Measurements from ENCODE around the gene KCNJ6. TPM values are rescaled to one million over a fixed set of nuclear protein-coding genes. Genes with fewer than 3 reads are reported as not detected.
"Not testable (repeated sequence)": the region's sequence is repeated elsewhere in the genome, so short reads cannot be mapped to it uniquely, and the experiment has no call there.

Gene KCNJ6
- total RNA-seq, 2 experiments from 2014 or later, result not detected

DNA sequence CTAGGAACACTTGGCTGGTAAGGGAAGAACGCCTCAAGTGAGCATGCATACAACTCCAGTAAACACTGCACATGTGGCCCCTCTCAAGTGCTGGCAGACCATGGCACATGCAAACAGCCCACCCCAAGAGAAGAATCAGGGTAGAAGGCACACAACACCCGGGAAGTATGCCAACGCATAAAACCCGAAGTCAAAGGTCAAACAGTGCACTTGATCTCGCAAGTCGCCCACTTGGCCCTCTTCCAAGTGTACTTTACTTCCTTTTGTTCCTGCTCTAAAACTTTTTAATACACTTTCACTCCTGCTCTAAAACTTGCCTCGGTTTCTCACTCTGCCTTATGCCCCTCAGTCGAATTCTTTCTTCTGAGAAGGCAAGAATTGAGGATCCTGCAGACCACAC lies 4.0 kb upstream of the KCNJ6 start:
- H3K4me1 Mint-ChIP-seq; H3K36me3 Mint-ChIP-seq; H3K27ac Mint-ChIP-seq; POLR2A ChIA-PET; DNase-seq; H3K9me3 Mint-ChIP-seq; H3K4me3 Mint-ChIP-seq; ATAC-seq (ENCODE audit: low read depth): not testable (repeated sequence)
- H3K27me3 Mint-ChIP-seq, result peaks cover 34% of the 10 kb centered on the region

DNA sequence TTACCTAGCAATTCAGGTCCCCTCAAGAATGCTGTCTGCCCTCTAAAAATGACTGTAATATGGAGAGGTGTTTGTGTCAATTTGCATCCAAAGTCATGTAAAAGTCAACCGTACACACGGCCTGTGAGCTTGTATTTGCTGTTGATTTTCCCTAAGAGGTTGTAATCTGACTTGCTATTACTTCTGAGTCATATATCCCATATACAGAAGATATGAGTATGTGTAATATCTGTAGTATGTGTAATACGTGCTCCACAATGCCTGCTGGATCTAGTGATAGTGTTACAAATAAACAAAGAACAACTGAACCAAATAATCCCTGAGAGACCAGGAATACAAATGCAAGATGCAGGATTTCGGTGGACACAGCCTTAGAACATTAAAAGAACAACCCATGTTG lies 1.4 kb upstream of the KCNJ6 start:
- DNase-seq, result no peak
- Mint-ChIP-seq H3K36me3 (peaks cover 3% of the 10 kb centered on the region), H3K27me3 (peaks cover 44% of the 10 kb centered on the region), H3K4me3 (no peak overlapping the region), H3K4me1 (no peaks in the 10 kb centered on the region), H3K27ac (no peak overlapping the region), H3K9me3 (no peaks in the 10 kb centered on the region)
- no peak for ATAC-seq (ENCODE audit: low read depth)
- POLR2A ChIA-PET, result no interaction called here

DNA sequence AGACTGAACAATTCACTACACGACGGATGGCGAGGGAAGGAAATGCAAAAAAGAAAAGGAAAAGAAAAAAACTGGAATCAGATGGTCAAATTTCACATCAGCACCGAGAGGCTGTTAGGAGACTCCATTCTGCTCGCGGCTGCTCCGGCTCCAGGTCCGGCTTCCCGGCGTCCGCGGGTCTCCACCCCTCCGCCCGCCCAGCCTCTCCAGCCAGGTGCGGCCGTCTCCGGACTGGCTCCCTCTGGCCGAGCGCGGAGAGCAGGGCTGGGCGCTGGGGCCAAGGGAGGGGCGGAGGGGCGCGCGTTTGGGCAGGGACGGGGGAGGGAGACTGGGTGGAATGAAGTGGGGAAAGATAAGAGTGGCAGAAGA lies 332 bp downstream of the KCNJ6 start:
- no peak overlapping the region for H3K27ac Mint-ChIP-seq
- H3K4me3 Mint-ChIP-seq, result no peak overlapping the region
- H3K27me3 Mint-ChIP-seq, result peaks cover 54% of the 10 kb centered on the region
- no peaks in the 10 kb centered on the region for H3K9me3 Mint-ChIP-seq
- H3K4me1 Mint-ChIP-seq, result no peaks in the 10 kb centered on the region
- no peak for DNase-seq
- POLR2A ChIA-PET, result no interaction called here
- ATAC-seq (ENCODE audit: low read depth), result no peak
- H3K36me3 Mint-ChIP-seq, result peaks cover 3% of the 10 kb centered on the region

DNA sequence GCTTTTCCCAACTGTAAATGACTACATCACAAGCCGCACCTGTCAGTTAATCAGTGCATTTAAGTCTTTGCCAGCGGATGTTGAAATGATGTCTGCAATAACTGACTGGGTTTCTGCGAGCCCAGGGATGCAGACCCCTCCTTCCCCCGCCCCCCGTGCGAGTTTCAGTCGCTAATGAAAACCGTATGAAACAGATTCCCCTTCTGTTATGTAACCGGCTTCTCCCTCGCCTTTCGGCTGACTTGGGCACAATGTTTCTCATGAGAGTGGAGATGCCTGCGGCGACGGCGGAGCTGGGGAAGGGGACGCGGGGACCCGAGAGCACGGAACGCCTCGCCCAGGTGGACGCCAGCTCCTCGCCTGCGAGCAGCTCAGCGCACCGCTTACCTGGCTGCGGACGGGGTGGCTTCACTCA lies 753 bp downstream of the KCNJ6 start:
- Mint-ChIP-seq H3K27ac (no peak overlapping the region), H3K36me3 (peaks cover 3% of the 10 kb centered on the region), H3K4me1 (no peaks in the 10 kb centered on the region), H3K27me3 (peaks cover 58% of the 10 kb centered on the region), H3K9me3 (no peaks in the 10 kb centered on the region), H3K4me3 (no peak overlapping the region)
- no peak for ATAC-seq (ENCODE audit: low read depth)
- DNase-seq, result no peak
- POLR2A ChIA-PET, result no interaction called here

DNA sequence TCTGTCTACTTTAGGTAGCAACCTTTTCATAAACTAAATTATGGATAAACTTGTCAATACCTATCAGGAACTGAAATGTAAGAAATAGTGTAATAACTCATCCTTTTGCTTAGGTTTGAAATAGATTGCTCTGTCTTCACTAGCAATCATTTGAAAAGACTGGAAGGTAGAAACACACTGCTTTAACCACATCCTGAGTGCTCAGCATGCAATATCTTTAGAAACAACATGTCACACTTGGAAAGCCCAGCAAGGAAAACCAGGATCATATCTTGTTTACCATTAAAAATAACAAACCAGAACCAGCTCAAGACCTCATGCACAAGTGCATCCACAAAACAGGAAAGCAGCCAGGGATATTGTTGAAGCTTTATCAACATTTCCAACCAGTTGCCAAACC lies 3.6 kb downstream of the KCNJ6 start:
- DNase-seq (no peak), ATAC-seq (ENCODE audit: low read depth) (no peak)
- Mint-ChIP-seq H3K27ac (no peak overlapping the region), H3K36me3 (peaks cover 3% of the 10 kb centered on the region), H3K4me1 (no peaks in the 10 kb centered on the region), H3K27me3 (peaks cover 48% of the 10 kb centered on the region), H3K9me3 (no peaks in the 10 kb centered on the region), H3K4me3 (no peak overlapping the region)
- POLR2A ChIA-PET, result no interaction called here

DNA sequence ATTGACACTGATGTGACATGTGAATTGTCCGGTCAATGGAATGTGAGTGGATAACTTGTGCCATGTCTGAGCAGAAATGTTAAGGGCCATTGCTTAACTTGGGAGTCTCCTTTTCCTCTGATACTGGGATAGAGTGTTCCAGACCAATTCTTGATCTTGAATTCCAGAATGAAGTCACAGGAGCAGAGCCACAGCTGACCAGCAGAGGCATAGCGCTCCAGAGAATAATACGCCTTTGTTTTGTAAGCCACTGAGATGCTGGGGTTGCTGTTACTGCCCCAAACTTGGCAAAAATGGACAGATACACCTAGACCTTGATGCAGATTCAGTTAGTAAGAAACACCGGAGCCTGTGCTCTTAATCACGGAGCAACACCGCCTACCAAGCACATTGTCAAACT lies 6.3 kb downstream of the KCNJ6 start:
- H3K27ac Mint-ChIP-seq, result no peak overlapping the region
- ATAC-seq (ENCODE audit: low read depth), result no peak
- peaks cover 28% of the 10 kb centered on the region for H3K27me3 Mint-ChIP-seq

DNA sequence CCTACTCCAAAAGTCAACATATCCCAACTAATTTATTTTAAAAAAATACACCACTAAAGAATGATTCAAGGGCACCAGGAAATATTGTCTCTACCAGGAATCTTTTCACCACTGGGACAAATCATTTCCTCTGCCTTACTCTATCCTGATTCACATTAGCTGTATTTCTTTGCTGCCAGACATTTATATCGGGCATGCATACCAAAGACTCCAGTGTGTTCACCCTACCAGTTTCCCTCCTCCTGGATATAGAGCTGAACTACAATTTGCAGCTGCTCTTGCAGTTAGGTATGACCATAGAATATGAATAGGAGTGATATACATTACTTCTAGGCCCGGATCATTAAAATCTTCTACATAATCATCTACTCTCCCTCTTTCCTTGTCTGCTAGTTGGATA lies 7.6 kb downstream of the KCNJ6 start:
- Mint-ChIP-seq H3K4me3 (no peak overlapping the region), H3K4me1 (no peaks in the 10 kb centered on the region), H3K27me3 (peaks cover 20% of the 10 kb centered on the region), H3K9me3 (no peaks in the 10 kb centered on the region), H3K27ac (no peak overlapping the region), H3K36me3 (no peaks in the 10 kb centered on the region)
- POLR2A ChIA-PET, result no interaction called here
- DNase-seq (no peak), ATAC-seq (ENCODE audit: low read depth) (no peak)

More for the DNA sequence above, 6.3 kb downstream of the KCNJ6 start:
- Mint-ChIP-seq H3K4me3 (no peak overlapping the region), H3K9me3 (no peaks in the 10 kb centered on the region), H3K36me3 (no peaks in the 10 kb centered on the region), H3K4me1 (no peaks in the 10 kb centered on the region)
- POLR2A ChIA-PET, result no interaction called here
- DNase-seq, result no peak

DNA sequence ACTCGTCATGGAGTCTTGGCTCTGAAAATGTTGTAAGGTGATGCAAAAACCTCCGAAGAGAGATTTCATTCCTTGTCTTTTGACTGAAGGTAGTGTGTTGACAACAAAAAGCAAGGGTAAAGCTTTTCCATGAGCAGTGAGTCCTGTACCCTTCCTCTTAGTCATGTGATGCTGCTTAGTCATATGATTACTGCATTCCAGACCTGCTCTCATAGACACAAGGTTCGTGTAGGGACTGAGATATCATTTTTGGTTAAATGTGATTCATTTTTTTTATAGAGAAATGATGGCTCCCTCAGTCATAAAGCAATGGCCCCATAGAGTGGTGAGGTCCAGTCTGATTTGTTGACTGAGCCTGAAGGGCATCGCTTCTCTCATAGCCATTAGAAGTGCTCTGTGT lies 9.2 kb downstream of the KCNJ6 start:
- POLR2A ChIA-PET, result no interaction called here
- Mint-ChIP-seq H3K27ac (no peak overlapping the region), H3K4me3 (no peak overlapping the region), H3K9me3 (no peaks in the 10 kb centered on the region), H3K4me1 (no peaks in the 10 kb centered on the region), H3K36me3 (no peaks in the 10 kb centered on the region), H3K27me3 (peaks cover 13% of the 10 kb centered on the region)
- ATAC-seq (ENCODE audit: low read depth) (no peak), DNase-seq (no peak)

DNA sequence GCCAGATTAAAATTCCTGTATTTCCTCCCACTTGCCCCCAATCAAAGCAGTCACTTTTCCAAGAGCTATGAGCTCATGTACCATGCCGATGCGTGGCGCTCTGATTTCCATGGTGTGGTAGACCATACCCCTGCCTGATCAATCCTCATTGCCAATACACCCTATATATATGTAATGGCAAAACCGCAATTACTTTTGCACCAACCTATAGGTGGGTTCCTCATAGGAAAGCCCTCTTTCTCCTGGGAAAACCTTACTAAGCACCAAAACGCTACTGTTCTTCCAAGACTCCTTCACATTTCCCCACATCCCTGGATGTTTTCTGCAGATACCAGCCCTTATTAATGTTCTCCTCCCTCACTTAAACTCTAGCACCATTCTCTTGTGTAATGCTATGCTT lies 11.0 kb downstream of the KCNJ6 start:
- ATAC-seq (ENCODE audit: low read depth) (no peak), DNase-seq (no peak)
- Mint-ChIP-seq H3K36me3 (no peaks in the 10 kb centered on the region), H3K27ac (no peak overlapping the region), H3K4me1 (no peaks in the 10 kb centered on the region), H3K9me3 (no peaks in the 10 kb centered on the region), H3K27me3 (peaks cover 5% of the 10 kb centered on the region), H3K4me3 (no peak overlapping the region)
- POLR2A ChIA-PET, result no interaction called here

DNA sequence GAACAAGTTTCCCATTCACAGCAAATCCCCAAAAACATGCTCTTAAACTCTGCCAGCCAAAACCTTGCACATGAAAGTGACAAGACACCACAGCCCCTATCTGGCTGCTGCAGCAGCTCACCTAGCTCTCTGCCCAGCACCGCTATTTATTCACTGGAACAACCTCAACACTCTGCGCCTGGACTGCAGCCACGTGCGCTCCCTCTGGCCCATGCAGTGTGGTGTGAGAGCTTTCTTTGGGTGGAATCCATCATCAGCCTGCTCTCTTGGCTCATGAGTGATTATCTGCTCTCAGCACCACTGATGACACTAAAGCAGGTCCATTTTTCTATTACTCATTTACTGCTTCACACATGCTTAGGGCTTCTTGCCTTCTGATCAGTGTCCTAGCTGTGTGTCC lies 11.4 kb downstream of the KCNJ6 start:
- Mint-ChIP-seq H3K27me3 (peaks cover 6% of the 10 kb centered on the region), H3K36me3 (no peaks in the 10 kb centered on the region), H3K27ac (no peak overlapping the region), H3K9me3 (no peaks in the 10 kb centered on the region), H3K4me3 (no peak overlapping the region), H3K4me1 (no peaks in the 10 kb centered on the region)
- no peak for DNase-seq
- POLR2A ChIA-PET, result no interaction called here
- no peak for ATAC-seq (ENCODE audit: low read depth)

DNA sequence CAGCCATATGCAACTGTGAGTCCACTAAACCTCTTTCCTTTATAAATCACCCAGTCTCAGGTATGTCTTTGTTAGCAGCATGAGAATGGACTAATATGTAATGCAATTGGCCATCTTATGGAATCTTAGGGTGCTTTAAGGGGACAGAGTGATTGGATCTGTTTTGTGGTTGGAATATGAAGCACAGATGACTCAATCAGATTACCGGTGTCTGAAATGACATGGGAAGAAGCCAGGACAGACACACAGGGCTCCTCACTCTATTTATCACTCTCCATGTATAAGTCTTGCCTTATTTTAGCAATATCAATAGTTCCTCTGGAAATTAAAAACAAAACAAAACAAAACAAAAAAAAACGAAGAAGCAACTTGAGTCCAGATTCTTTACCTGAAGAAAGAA lies 12.9 kb downstream of the KCNJ6 start:
- POLR2A ChIA-PET, result no interaction called here
- peaks cover 6% of the 10 kb centered on the region for H3K27me3 Mint-ChIP-seq

DNA sequence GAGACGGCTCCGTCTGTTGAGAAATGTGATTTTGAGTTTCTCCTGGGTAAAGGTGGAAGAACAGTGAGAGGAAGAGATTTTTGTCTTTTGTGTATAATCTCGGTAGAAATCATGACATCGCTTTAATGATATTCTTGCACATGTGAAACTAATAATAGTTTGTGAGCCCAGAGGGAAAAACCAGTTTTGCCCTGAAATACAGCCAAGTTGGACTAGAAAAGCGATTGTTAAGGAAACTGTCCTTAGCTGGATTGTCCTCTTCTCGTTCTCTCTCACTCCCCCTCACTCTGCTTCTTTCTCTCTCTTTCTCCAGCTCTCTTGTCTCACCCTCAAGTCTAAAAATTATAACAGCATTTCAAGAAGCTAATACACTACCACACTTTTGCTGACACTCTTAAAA lies 17.1 kb downstream of the KCNJ6 start:
- Mint-ChIP-seq H3K27me3 (peaks cover 8% of the 10 kb centered on the region), H3K4me3 (no peak overlapping the region), H3K36me3 (no peaks in the 10 kb centered on the region), H3K27ac (no peak overlapping the region), H3K9me3 (no peaks in the 10 kb centered on the region), H3K4me1 (no peaks in the 10 kb centered on the region)
- ATAC-seq (ENCODE audit: low read depth) (no peak), DNase-seq (no peak)
- POLR2A ChIA-PET, result no interaction called here

More for the DNA sequence above, 12.9 kb downstream of the KCNJ6 start:
- no peak overlapping the region for H3K27ac Mint-ChIP-seq
- no peak overlapping the region for H3K4me3 Mint-ChIP-seq
- ATAC-seq (ENCODE audit: low read depth), result no peak
- no peaks in the 10 kb centered on the region for H3K9me3 Mint-ChIP-seq
- H3K36me3 Mint-ChIP-seq, result no peaks in the 10 kb centered on the region
- DNase-seq, result no peak
- H3K4me1 Mint-ChIP-seq, result no peaks in the 10 kb centered on the region

DNA sequence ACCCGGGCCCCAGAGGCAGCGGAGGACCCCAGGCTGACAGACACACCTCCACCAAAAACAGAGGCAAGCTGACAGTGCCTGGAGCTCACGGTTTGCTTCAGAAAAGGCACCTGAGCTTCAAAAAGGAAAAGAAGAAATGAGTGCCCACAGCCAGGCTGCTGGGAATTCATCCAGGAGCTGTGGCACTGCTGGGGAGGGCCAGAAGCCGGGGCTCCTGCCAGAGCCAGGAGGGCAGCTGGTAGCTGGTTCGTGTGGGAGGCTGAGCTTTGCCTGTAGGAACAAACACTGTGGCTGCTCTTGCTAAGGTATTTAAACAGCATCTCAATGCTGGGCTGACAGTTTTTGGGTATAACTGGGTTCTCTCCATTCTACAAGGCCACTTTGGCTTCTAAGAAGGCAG lies 19.5 kb downstream of the KCNJ6 start:
- no peak for DNase-seq
- Mint-ChIP-seq H3K4me3 (no peak overlapping the region), H3K36me3 (no peaks in the 10 kb centered on the region), H3K27ac (no peak overlapping the region), H3K9me3 (no peaks in the 10 kb centered on the region), H3K4me1 (no peaks in the 10 kb centered on the region), H3K27me3 (peaks cover 8% of the 10 kb centered on the region)
- ATAC-seq (ENCODE audit: low read depth), result no peak
- POLR2A ChIA-PET, result no interaction called here

DNA sequence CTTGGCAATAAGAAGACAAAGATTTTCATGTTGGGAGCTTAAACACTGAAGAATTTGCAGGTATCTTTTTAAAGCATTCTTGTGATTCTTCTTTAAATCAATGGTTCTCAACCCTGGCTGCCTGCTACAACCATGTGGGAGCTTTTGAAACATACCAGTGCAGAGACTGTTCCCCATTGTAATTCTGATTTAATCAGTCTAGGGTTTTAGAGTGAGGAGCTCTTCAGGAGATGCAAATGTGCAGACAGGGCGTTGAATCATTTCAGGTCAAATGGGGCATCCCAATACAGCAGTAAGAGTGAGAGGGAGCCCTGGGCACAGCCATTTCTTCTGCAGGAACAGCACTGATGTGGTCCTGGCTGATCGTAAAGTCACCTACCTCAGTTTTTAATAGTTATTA lies 24.3 kb downstream of the KCNJ6 start:
- H3K4me3 Mint-ChIP-seq, result no peak overlapping the region
- H3K27ac Mint-ChIP-seq, result no peak overlapping the region
- ATAC-seq (ENCODE audit: low read depth), result no peak

DNA sequence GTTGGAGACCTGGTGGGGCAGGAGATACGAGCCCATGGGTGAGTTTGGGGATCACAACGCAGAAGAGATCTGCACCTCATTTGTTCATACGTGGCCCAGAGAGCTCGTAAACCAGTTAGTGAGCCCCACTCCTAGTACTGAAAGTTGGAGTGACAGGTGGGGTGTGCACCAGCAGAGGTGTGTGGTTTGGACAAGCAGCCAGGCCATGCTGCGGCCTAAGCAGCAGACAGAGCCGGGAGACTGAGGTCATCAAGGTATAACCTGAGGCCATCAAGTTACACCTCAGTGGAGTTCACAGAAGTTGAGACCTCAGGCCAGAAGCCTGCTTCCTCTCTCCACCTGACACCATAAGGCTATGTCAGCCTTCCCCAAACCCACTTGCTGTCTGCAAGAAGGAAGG lies 27.6 kb downstream of the KCNJ6 start:
- H3K4me3 Mint-ChIP-seq, result no peak overlapping the region
- H3K9me3 Mint-ChIP-seq, result no peaks in the 10 kb centered on the region
- no peak for ATAC-seq (ENCODE audit: low read depth)
- no peak overlapping the region for H3K27ac Mint-ChIP-seq
- no peaks in the 10 kb centered on the region for H3K4me1 Mint-ChIP-seq
- H3K27me3 Mint-ChIP-seq, result no peaks in the 10 kb centered on the region
- no peak for DNase-seq
- POLR2A ChIA-PET, result no interaction called here
- no peaks in the 10 kb centered on the region for H3K36me3 Mint-ChIP-seq

More for the DNA sequence above, 24.3 kb downstream of the KCNJ6 start:
- Mint-ChIP-seq H3K4me1 (no peaks in the 10 kb centered on the region), H3K36me3 (no peaks in the 10 kb centered on the region), H3K9me3 (no peaks in the 10 kb centered on the region), H3K27me3 (peaks cover 2% of the 10 kb centered on the region)
- POLR2A ChIA-PET, result no interaction called here
- no peak for DNase-seq
